Vagina (tissue), 2 donors: ENCODE data around the gene MYBPHL. TPM values are rescaled to one million over a fixed set of nuclear protein-coding genes. Genes with fewer than 3 reads are reported as not detected.

Experiments
- DNase-seq, 2 donors: peaks; one replicate each; pipeline ENCODE4 v3.0.0-alpha.2; 2017; ENCODE audit errors: extremely low spot score in 2 of 2
- H3K27ac ChIP-seq: fragments of 200-600 bp; sonication (generic); one replicate; pipeline ENCODE4 v1.5.1; 2019
- H3K27me3 ChIP-seq: fragments of 200-600 bp; sonication (generic); one replicate; pipeline ENCODE4 v1.5.1; 2019
- H3K36me3 ChIP-seq, 2 donors: fragments of 200-600 bp; sonication (generic); one replicate each; pipeline ENCODE4 v1.5.1; 2017 to 2019
- H3K4me1 ChIP-seq: fragments of 200-600 bp; sonication (generic); one replicate; pipeline ENCODE4 v1.5.1; 2019
- H3K4me3 ChIP-seq, 2 donors: fragments of 200-600 bp; sonication (generic); 1 replicate in 1 of 2; 2 replicates in 1 of 2; pipeline ENCODE4 v1.5.1; 2016 to 2019
- H3K9me3 ChIP-seq: fragments of 200-600 bp; sonication (generic); one replicate; pipeline ENCODE4 v1.5.1; 2019
- POLR2A ChIP-seq, 2 donors: fragments of 450-650 bp; IDR thresholded peaks; one replicate each; pipeline ENCODE4 v1.6.1; 2017; ENCODE audit warnings: antibody characterized with exemption in 2 of 2, mild to moderate bottlenecking in 2 of 2, moderate library complexity in 2 of 2
- POLR2AphosphoS5 ChIP-seq, 2 donors: sonication (generic); formaldehyde crosslinking; IDR thresholded peaks; one replicate each; pipeline ENCODE4 v1.9.0; 2017; ENCODE audit warnings: antibody characterized with exemption in 2 of 2, mild to moderate bottlenecking in 2 of 2, low read depth in 1 of 2; ENCODE audit not compliant: insufficient read depth in 1 of 2
- intact Hi-C: fragments of 100-400 bp; cut with DNase I; formaldehyde crosslinking; loops from one replicate; pipeline ENCODE4 v1.15.1; 2023
- total RNA-seq: library from RNA; depleted of rRNA; stranded (reverse); fragments of >200 nt; gene quantifications from one replicate; pipeline ENCODE4 v1.2.3, GENCODE V29; 2016
- TF ChIP-seq, protein P1 (sequence below), 3 experiments: fragments of 450-650 bp in 2 of 3; fragments of 200-600 bp in 1 of 3; sonication (generic) in 1 of 3; IDR thresholded peaks; one replicate each; pipeline ENCODE4 v1.5.1; 2017 to 2019; ENCODE audit warnings: antibody characterized with exemption in 3 of 3, mild to moderate bottlenecking in 2 of 3, moderate library complexity in 2 of 3

Gene MYBPHL
- total RNA-seq, 1 donor from 2014 or later, result not detected

DNA sequence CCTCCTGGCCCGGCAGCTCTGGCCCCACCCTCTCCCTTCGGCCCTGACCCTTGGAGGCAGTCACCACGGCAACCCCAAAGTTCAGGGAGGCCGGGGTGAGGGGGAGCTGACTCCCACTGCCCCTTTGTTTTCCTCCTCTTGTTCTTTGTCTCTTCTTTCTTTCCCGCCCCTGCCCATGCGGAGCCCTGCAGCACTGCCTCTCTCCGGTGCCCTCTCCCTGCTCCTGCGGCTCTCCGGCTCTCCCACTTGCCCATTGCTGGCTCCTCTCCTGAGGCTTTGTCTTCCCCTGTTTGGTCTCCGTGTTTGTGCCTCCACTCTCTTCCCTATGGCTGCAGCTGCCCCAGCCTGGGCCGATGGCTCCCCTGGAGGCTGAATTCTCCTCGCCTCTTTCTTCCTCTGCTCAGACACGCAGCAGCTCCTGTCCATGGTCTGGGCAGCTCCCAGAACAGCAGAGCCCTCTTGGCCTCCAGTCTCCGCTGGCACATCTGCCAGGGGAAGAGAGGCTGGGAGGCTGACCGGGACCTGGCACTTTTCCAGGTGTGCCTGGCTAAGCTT, 51.6 kb downstream of the MYBPHL start:
- Histone ChIP-seq H3K9me3 (no peaks in the 10 kb centered on the region), H3K4me3 (peak overlapping the region; percentile 11 to 32), H3K27ac (peak overlapping the region; percentile 75), H3K4me1 (peaks cover 35% of the 10 kb centered on the region), H3K36me3 (peaks cover 0 to 11% of the 10 kb centered on the region in 2 donors), H3K27me3 (no peaks in the 10 kb centered on the region)
- no peak for TF ChIP-seq POLR2A (IDR thresholded peaks at IDR 0.05)
- TF ChIP-seq POLR2AphosphoS5 (IDR thresholded peaks at IDR 0.05; ENCODE audit: insufficient read depth in 1 of 2, low read depth in 1 of 2), result no peak
- TF ChIP-seq, protein P1, sequence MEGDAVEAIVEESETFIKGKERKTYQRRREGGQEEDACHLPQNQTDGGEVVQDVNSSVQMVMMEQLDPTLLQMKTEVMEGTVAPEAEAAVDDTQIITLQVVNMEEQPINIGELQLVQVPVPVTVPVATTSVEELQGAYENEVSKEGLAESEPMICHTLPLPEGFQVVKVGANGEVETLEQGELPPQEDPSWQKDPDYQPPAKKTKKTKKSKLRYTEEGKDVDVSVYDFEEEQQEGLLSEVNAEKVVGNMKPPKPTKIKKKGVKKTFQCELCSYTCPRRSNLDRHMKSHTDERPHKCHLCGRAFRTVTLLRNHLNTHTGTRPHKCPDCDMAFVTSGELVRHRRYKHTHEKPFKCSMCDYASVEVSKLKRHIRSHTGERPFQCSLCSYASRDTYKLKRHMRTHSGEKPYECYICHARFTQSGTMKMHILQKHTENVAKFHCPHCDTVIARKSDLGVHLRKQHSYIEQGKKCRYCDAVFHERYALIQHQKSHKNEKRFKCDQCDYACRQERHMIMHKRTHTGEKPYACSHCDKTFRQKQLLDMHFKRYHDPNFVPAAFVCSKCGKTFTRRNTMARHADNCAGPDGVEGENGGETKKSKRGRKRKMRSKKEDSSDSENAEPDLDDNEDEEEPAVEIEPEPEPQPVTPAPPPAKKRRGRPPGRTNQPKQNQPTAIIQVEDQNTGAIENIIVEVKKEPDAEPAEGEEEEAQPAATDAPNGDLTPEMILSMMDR (IDR thresholded peaks at IDR 0.05), result no peak
- DNase-seq, result no peak
- intact Hi-C loops, result no loop called here

DNA sequence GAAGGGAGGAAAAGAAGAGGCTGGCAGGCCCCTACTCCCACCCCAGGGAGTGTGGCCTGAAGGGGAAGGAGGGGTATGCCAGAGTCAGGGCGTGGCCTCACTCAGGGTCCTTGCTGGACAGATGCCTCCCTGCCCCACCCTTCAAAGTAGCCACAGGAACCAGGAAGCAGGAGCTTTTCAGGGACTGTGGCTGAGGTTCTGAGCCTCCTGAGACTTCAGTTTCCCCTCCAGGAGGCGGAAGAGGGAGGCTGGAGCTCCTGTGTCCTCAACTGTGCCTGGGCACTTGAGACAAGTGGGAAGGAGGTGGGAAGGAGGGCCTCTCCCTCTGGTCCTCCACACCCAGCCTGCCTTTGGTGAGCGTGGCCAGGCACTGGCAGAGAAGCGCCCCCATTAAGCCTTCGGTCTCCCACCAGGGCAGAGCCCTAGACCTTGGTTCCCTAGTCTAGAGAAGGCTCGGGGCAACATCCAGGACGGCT, 52.2 kb downstream of the MYBPHL start:
- Histone ChIP-seq H3K27ac (peak overlapping the region; percentile 75), H3K27me3 (no peaks in the 10 kb centered on the region), H3K9me3 (no peaks in the 10 kb centered on the region), H3K4me1 (peaks cover 35% of the 10 kb centered on the region), H3K36me3 (peaks cover 0 to 11% of the 10 kb centered on the region in 2 donors), H3K4me3 (peak overlapping the region; percentile 11 to 32)
- TF ChIP-seq POLR2A (IDR thresholded peaks at IDR 0.05) (no peak), POLR2AphosphoS5 (IDR thresholded peaks at IDR 0.05; ENCODE audit: insufficient read depth in 1 of 2, low read depth in 1 of 2) (no peak)
- TF ChIP-seq, protein P1 (IDR thresholded peaks at IDR 0.05), result no peak
- intact Hi-C loops, result no loop called here
- no peak for DNase-seq

DNA sequence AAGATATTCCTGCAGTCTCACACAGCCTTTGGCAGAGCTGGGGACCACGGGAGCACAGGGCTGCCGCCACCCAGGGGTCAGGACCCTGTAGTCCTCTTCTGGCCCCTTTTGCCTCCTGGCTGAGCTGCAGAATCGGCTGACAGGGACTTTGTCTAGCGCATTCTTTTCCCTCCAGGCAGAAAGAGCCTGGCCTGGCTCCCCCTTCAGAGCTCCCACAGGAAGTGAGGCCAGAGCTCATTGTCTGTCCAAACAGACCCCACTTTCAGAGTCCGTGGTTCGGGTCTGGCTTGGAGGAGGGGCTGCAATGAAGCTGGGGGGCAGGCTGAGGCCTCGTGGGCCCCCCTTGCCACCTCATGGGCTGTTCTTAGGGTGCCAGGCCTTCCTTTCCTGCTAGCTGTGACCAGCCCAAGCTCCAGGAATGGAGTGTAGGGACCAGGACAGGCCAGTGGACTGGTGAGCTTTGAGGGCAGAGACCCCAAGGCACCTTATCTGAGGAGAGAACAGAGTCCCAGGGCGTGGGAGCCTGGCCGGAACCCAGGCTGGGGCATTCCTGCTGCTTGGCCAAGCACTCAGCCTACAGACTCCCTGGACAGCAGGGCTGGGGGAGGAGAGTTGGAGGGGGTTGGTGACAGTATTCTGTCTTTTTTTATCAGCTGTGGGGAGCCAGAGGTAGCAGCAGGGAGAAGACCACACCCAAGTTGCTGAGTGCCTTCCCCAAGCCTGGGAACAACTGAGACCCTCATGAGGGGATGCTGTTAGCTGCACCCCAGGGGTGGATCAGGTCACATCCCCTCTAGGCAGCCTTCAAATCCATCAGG, 52.8 kb downstream of the MYBPHL start:
- DNase-seq, result no peak
- peak overlapping the region; percentile 75 for H3K27ac ChIP-seq
- H3K9me3 ChIP-seq, result no peaks in the 10 kb centered on the region
- TF ChIP-seq POLR2AphosphoS5 (IDR thresholded peaks at IDR 0.05; ENCODE audit: insufficient read depth in 1 of 2, low read depth in 1 of 2) (no peak), POLR2A (IDR thresholded peaks at IDR 0.05) (no peak)
- TF ChIP-seq, protein P1 (IDR thresholded peaks at IDR 0.05), result no peak
- no peaks in the 10 kb centered on the region for H3K27me3 ChIP-seq
- peaks cover 0 to 7% of the 10 kb centered on the region in 2 donors for H3K36me3 ChIP-seq
- peaks cover 38% of the 10 kb centered on the region for H3K4me1 ChIP-seq
- H3K4me3 ChIP-seq, result peak overlapping the region; percentile 10 to 32
- intact Hi-C loops, result no loop called here

DNA sequence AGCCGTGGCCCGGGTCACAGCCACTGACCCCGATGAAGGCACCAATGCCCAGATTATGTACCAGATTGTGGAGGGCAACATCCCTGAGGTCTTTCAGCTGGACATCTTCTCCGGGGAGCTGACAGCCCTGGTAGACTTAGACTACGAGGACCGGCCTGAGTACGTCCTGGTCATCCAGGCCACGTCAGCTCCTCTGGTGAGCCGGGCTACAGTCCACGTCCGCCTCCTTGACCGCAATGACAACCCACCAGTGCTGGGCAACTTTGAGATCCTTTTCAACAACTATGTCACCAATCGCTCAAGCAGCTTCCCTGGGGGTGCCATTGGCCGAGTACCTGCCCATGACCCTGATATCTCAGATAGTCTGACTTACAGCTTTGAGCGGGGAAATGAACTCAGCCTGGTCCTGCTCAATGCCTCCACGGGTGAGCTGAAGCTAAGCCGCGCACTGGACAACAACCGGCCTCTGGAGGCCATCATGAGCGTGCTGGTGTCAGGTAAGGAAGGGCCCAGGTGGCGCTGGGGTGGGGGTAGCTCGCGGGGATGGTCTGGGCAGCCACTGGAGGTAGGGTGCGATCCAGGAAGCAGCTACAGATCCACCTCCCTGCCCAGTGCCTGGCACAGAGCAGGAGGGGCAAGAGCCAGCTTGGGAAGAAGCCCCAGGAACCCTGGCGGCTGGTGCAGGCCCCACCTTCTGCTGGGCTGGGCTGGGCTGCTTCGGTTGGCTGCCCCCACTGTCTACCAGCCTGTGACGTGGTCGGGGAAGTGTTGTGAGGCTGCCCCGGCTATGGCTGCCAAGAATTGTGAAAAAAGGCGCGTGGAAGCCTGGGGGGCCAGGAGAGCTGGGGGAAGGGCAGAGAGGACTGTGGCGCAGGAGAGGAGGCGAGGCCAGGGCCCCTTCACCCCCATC, 53.7 kb downstream of the MYBPHL start:
- TF ChIP-seq POLR2AphosphoS5 (IDR thresholded peaks at IDR 0.05; ENCODE audit: insufficient read depth in 1 of 2, low read depth in 1 of 2), result peak; percentile 30 to 34
- no peak for TF ChIP-seq POLR2A (IDR thresholded peaks at IDR 0.05)
- H3K9me3 ChIP-seq, result no peaks in the 10 kb centered on the region
- no peaks in the 10 kb centered on the region for H3K36me3 ChIP-seq
- H3K27ac ChIP-seq, result peak overlapping the region; percentile 75
- peak overlapping the region; percentile 10 to 32 for H3K4me3 ChIP-seq
- intact Hi-C loops, result no loop called here
- peaks cover 43% of the 10 kb centered on the region for H3K4me1 ChIP-seq
- no peaks in the 10 kb centered on the region for H3K27me3 ChIP-seq
- no peak for DNase-seq
